Tibial nerve (tissue), 4 donors: ENCODE data around the gene RAP1A.

Source experiments
- CTCF ChIP-seq, 5 experiments: fragments of 200-600 bp in 3 of 5; fragments of 450-650 bp in 2 of 5; sonication (generic) in 3 of 5; IDR thresholded peaks; one replicate each; pipeline ENCODE4 v1.5.1; 2016 to 2019; ENCODE audit warnings: antibody characterized with exemption in 5 of 5, mild to moderate bottlenecking in 3 of 5, moderate library complexity in 2 of 5
- EP300 ChIP-seq, 2 donors: sonication (generic); formaldehyde crosslinking; IDR thresholded peaks; one replicate each; pipeline ENCODE4 v1.6.1; 2017; ENCODE audit warnings: antibody characterized with exemption in 2 of 2, mild to moderate bottlenecking in 1 of 2
- POLR2A ChIP-seq, 2 donors: fragments of 450-650 bp; IDR thresholded peaks; one replicate each; pipeline ENCODE4 v1.6.1; 2017; ENCODE audit warnings: antibody characterized with exemption in 2 of 2, mild to moderate bottlenecking in 2 of 2, moderate library complexity in 2 of 2

GRCh38 chr1:111690306-111690617, 70.7 kb downstream of the RAP1A start:
- no peak for TF ChIP-seq CTCF (IDR thresholded peaks at IDR 0.05)
- TF ChIP-seq POLR2A (IDR thresholded peaks at IDR 0.05), result no peak
- no peak for TF ChIP-seq EP300 (IDR thresholded peaks at IDR 0.05)
